GM18519 (cell line): ENCODE data around the gene SYNGR3.
A peak's percentile ranks its signal among the peaks of the same experiment; 100 is the strongest.
"Not testable (repeated sequence)": the region's sequence is repeated elsewhere in the genome, so short reads cannot be mapped to it uniquely, and the experiment has no call there.

ENCODE experiments used
- ATAC-seq: cut with Tn5 transposase; IDR thresholded peaks from one replicate; pipeline ENCODE4 v1.9.1; 2021; ENCODE audit warnings: mild to moderate bottlenecking, moderate library complexity; ENCODE audit not compliant: unreplicated experiment, low FRiP score

Gene SYNGR3

DNA sequence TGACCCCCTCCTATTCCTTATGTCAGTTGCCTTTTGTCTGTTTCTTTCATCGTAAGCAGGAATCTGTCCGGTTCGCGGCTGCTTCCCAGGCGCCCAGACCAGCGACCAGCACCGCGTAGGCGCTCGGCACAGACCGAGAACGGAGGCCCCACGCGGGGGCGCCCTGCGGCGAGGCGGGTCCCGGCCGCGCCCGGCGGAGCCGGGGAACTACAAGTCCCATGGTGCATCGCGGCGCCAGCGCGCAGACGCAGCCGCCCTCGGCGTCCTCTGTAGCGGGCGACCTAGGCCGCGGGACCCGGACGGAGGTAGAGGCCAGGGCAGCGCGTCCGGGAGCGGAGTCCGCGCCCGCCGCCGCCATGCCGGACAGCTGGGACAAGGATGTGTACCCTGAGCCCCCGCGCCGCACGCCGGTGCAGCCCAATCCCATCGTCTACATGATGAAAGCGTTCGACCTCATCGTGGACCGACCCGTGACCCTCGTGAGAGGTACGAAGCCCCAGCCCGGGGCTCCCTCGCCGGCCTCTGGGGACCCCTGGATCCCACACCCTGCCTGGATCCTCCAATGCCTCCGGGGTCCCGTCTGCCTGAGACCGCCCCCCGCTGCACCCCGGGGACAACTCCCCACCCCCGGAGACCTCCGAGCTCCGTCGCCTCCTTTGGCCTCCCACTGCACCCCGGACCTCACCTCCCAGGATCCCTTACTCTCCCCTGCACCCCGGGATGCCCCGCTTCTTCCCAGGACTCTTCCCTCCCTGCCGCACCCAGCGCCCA lies 30.3 kb upstream of the SYNGR3 start, which contains the start of gene NDUFB10:
NDUFB10 (plus strand) TSS at position 270 of the 771 bp plus-strand sequence; CDS start at position 357, 87 bp downstream.
- ATAC-seq: peak; percentile 62

DNA sequence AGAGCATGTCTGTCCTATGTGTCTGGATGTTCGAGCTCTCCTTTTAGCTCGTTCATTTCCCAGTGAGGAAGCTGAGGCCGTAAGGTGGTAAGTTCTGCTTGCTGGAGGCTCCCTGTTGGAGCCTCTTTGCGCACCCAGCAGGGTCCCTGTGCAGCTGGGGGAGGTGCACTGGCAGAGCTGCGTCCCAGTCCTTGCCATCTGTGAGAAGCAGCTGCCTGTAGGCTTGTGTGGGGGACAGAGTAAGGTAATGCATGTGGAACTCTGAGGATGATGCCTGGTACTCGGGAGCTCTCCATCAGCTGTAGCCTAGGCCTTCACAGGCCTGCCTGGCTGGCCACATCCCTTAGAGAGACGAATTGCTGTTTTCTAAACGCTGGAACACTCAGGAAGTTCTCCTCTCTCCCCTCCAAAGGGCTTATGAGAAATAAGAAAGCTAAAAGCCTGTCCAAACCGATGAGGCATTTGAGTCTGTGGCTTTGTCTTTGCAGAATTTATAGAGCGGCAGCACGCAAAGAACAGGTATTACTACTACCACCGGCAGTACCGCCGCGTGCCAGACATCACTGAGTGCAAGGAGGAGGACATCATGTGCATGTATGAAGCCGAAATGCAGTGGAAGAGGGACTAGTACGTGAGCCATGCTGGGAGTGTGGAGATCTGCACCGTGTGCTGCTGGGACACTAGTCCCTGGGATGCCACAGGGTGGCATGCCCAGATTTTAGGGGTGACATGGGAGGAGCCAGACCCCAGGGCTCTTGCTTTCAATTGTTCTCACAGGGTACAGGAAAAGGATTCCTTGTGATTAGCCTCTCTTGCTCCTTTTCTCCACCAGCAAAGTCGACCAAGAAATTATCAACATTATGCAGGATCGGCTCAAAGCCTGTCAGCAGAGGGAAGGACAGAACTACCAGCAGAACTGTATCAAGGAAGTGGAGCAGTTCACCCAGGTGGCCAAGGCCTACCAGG lies 28.8 kb upstream of the SYNGR3 start:
- no peak for ATAC-seq

GRCh38 chr16:1961651-1962067 lies 28.1 kb upstream of the SYNGR3 start:
- no peak for ATAC-seq

DNA sequence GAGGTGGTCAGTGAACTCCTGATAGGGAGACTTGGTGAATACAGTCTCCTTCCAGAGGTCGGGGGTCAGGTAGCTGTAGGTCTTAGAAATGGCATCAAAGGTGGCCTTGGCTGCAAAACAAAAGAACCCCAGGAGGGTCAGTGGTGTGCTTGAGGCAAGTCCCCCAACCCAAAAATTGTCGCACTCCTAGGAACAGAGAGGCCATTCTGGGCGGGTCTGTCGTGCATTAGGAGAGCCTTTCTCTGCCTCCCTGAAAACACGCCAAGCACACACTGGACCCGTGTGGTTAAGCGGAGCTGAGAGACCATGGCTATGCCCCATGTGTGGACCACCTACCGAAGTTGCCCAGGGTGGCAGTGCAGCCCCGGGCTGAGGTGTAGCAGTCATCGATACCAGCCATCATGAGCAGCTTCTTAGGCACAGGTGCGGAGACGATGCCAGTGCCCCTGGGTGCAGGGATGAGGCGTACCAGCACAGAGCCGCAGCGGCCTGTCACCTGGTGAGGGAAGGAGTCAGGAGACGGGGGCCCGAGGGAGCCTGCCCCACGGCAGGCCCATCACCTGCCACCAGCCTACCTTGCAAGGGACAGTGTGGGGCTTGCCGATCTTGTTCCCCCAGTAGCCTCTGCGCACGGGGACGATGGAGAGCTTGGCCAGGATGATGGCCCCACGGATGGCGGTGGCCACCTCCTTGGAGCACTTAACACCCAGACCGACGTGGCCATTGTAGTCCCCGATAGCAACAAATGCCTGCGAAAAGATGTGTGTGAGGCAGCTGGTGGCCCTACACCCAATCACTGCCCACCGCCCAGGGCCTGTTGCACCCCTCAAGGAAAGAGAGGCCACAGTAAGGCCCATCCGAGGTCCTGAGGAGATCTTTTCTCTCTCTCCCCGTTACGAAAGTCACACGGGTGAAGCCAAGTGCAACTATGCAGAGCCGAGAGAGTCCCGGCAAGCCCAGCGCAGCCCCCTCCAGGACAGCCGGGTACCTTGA lies 27.3 kb upstream of the SYNGR3 start:
- ATAC-seq: not testable (repeated sequence)

DNA sequence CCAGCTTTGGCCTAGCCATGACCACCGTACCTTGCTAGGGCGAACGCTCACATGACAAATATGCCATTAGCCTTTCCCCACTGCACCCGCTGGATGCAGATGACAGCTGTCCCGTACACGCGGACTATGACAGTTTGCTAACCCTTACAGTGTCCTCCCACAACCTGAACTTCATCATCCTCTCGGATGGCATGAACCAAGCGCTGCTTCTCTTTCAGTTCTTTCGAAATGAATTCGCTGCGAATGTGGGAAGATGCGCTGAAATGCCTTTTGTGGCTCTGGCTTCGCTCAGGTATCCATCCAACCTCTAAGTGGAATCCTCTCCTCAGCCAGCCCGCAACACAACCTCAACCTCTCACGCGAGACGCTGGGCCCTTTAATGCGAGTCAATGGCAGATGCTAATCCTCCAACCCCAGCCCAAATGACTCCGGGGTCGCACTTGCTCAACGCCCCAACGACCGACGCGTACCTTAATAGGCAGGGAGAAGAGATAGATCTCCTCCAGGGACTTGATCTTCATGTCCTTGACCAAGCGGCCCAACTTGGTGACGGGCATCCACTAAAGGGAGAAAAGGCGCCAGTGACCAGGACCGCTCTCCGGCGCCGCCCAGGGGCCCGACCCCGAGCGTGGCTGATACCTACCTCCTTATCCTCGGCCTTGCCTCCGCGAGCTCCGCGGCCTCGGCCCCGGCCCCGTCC lies 25.8 kb upstream of the SYNGR3 start:
- ATAC-seq: no peak

- peak; percentile 61 for ATAC-seq
Observed at GRCh38 chr16:1964506-1965395, 25.0 kb upstream of the SYNGR3 start, which contains the start of gene RPS2. Gene RPS2 (minus strand): TSS chr16:1964826. CDS start chr16:1964625, 201 bp downstream.

- no peak for ATAC-seq
Observed at GRCh38 chr16:1965396-1966001, 24.3 kb upstream of the SYNGR3 start.

GRCh38 chr16:1966460-1966859 lies 23.3 kb upstream of the SYNGR3 start, which contains the start of gene RNF151:
Gene RNF151 (plus strand): TSS chr16:1966856. CDS start chr16:1966882, 26 bp downstream.
- no peak for ATAC-seq

DNA sequence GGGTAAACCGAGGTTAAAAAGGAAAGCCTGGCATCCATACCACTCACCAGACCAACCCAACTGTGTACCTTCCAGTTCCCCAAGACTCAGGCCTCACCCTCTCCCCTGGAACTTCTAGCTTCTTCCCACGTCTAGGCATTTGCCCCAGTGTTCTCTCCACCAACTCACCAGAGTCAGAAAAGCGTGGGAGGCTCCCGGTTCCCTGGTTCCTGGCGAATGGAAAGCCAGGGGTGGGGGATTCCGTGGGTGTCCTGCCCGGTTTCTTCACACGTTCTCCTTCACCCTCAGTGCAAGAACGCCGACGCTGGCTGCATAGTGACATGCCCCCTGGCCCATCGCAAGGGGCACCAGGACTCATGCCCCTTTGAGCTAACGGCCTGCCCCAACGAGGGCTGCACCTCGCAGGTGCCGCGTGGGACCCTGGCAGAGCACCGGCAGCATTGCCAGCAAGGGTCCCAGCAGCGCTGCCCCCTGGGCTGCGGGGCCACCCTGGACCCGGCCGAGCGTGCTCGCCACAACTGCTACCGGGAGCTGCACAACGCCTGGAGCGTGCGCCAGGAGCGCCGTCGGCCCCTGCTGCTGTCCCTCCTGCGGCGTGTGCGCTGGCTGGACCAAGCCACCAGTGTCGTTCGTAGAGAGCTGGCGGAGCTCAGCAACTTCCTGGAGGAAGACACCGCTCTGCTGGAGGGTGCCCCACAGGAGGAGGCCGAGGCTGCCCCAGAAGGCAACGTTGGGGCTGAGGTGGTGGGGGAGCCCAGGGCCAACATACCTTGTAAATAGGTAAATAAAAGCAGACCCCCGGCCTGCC lies 21.4 kb upstream of the SYNGR3 start:
- ATAC-seq: no peak

DNA sequence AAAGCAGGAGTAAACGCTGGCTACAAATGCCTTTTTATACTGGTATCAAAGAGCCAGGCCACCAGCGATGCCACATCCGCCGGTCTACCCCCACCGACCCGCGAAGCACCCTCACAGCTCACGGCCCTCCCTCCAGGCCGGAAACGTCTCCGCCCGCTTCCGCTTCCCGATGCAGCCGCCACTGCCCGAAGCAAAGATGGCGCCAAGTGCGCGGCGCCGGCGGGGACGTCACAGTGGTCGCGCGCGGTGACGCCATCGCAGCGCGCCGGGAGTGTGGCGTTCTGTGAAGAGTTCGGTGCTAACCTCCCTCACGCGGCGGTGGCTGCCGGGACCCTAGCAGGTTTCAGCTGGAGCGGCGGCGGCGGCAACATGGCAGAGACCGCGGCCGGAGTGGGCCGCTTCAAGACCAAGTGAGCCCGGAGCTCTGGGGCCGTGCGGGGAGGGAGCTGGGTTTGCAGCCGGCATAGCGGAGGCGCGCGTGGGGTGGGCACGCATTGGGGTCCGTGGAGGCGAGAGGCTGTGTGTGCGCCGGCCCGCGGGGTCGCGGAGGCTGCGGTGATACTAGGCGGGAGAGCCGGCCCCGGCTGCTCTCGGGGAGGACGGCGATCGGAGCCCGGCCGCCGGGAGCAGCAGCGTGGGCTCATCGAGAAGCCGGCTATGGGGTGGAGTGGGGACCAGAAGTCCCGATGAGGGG lies 17.8 kb upstream of the SYNGR3 start, which contains the start of gene TBL3:
TBL3 (plus strand) TSS at position 258 of the 694 bp plus-strand sequence; CDS start at position 370, 112 bp downstream.
- ATAC-seq: peak; percentile 54

- no peak for ATAC-seq
Observed at GRCh38 chr16:1972490-1972877, 17.3 kb upstream of the SYNGR3 start.

DNA sequence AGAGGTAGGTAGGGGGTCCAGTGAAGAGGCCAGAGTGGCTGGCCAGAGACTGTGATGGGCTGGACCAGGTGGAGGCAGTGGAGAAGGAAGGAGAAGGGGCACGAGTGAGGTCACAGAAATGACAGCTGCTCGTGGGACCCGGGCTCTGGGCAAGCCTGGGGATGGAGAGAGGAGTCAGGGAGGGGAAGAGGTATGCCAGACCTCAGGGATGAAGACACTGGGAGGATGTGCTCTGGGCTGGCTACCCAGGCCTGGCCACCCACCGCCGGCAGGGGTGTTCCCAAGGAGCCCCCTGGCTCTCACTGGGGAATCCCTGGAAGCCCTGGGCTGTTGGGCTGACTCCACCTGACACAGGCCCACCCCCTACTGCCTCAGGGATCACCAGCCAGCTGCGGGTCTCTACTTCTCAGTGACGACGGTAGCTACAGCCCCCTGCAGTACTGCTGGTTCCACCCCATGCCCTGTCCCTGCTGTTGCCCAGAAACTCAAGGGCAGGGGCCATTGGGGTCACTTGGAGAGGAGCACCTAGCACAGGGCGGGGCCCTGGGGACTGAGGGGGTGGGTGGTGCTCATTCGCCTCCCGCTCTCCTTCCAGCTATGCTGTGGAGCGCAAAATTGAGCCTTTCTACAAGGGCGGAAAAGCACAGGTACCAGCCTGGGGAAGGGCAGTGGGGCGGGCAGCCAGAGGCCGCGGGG lies 16.2 kb upstream of the SYNGR3 start:
- no peak for ATAC-seq

DNA sequence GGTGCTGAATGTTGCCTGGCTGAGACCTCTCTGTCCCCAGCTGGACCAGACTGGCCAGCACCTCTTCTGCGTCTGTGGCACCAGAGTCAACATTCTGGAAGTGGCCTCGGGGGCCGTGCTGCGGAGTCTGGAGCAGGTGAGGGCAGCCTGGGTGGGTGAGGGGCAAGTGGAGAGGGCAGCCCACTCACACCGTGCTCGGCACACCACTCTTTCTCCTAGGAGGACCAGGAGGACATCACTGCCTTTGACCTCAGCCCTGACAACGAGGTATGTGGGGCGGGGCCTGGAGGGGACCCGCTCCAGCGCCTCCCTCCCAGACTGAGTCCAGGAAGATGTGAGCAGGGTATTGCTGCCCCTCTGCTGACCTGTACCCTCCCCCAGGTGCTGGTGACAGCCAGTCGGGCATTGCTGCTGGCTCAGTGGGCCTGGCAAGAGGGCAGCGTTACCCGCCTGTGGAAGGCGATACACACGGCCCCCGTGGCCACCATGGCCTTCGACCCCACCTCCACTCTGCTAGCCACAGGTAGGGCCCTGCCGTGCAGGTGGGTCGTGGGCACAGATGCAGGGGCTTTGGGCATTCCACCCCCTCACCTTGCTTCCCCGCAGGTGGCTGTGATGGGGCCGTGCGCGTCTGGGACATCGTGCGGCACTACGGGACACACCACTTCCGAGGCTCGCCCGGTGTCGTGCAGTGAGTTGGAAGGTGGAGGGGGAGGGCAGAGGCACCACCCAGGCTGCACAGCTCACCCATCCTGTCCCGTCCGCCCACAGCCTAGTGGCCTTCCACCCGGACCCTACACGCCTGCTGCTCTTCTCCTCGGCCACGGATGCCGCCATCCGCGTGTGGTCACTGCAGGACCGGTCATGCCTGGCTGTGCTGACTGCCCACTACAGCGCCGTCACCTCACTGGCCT lies 15.4 kb upstream of the SYNGR3 start:
- no peak for ATAC-seq

GRCh38 chr16:1975432-1976215 lies 14.1 kb upstream of the SYNGR3 start:
- no peak for ATAC-seq
